WTC11 (cell line): Measurements from ENCODE around the gene PHACTR3. TPM values are rescaled to one million over a fixed set of nuclear protein-coding genes. Genes with fewer than 3 reads are reported as not detected.

ENCODE experiments used
- ATAC-seq: fragments of 200-7000 bp; cut with Tn5 transposase; 2 replicates; pipeline ENCODE4 v1.10.0; 2021; ENCODE audit warnings: mild to moderate bottlenecking, moderate library complexity
- CTCF ChIA-PET: fragments of 300-600 bp; sonication (Branson Sonifier 250); formaldehyde crosslinking; loops from one replicate; lab custom pipeline; 2021; ENCODE audit warnings: antibody characterized with exemption; lab: Charles Lee
- POLR2A ChIA-PET: fragments of 350-600 bp; sonication (Branson Sonifier 250); formaldehyde crosslinking; loops from one replicate; lab custom pipeline; 2021; ENCODE audit warnings: antibody characterized with exemption; lab: Charles Lee
- DNase-seq: peaks from one replicate; pipeline ENCODE4 v3.0.0; 2021; ENCODE audit warnings: low spot score
- H3K27ac Mint-ChIP-seq: 2 replicates; pipeline ENCODE4 v1.8.0; 2021; ENCODE audit warnings: mixed read lengths
- H3K27me3 Mint-ChIP-seq: 2 replicates; pipeline ENCODE4 v1.8.0; 2021; ENCODE audit warnings: low read depth, mild to moderate bottlenecking, moderate library complexity, mixed read lengths
- H3K36me3 Mint-ChIP-seq: 2 replicates; pipeline ENCODE4 v1.8.0; 2021; ENCODE audit warnings: mixed read lengths
- H3K4me1 Mint-ChIP-seq: 2 replicates; pipeline ENCODE4 v1.8.0; 2022; ENCODE audit warnings: mixed read lengths
- H3K4me3 Mint-ChIP-seq: 2 replicates; pipeline ENCODE4 v1.8.0; 2021; ENCODE audit warnings: mild to moderate bottlenecking, moderate library complexity, mixed read lengths
- H3K9me3 Mint-ChIP-seq: 2 replicates; pipeline ENCODE4 v1.8.0; 2021; ENCODE audit warnings: mixed read lengths
- HMGA2 ChIP-seq: fragments of 250-450 bp; sonication (Bioruptor Pico); IDR thresholded peaks from 2 replicates; pipeline ENCODE4 v1.4.0; 2021; ENCODE audit warnings: mild to moderate bottlenecking, moderate library complexity
- MYBL2 ChIP-seq: sonication (generic); formaldehyde crosslinking; IDR thresholded peaks from 2 replicates; pipeline ENCODE4 v1.8.1; 2023; ENCODE audit warnings: mild to moderate bottlenecking, moderate library complexity, missing genetic modification reagents
- NFYB ChIP-seq: sonication (generic); formaldehyde crosslinking; conservative IDR thresholded peaks from 2 replicates; pipeline ENCODE4 v1.8.0; 2022; ENCODE audit warnings: low read depth, missing genetic modification reagents
- OVOL2 ChIP-seq: fragments of 250-450 bp; sonication (Bioruptor Pico); IDR thresholded peaks from 2 replicates; pipeline ENCODE4 v1.9.0; 2021; ENCODE audit warnings: mild to moderate bottlenecking, borderline replicate concordance
- SP1 ChIP-seq: sonication (generic); formaldehyde crosslinking; conservative IDR thresholded peaks from 2 replicates; pipeline ENCODE4 v1.8.1; 2022; ENCODE audit warnings: missing genetic modification reagents
- TEAD4 ChIP-seq: sonication (generic); formaldehyde crosslinking; IDR thresholded peaks from 2 replicates; pipeline ENCODE4 v1.8.0; 2022; ENCODE audit warnings: mild to moderate bottlenecking, missing genetic modification reagents
- ZNF121 ChIP-seq: sonication (generic); formaldehyde crosslinking; IDR thresholded peaks from 2 replicates; pipeline ENCODE4 v1.8.0; 2023; ENCODE audit warnings: missing genetic modification reagents
- ZNF219 ChIP-seq: sonication (generic); formaldehyde crosslinking; IDR thresholded peaks from 2 replicates; pipeline ENCODE4 v1.8.0; 2023; ENCODE audit warnings: missing genetic modification reagents, mild to moderate bottlenecking, borderline replicate concordance
- ZNF263 ChIP-seq: sonication (generic); formaldehyde crosslinking; IDR thresholded peaks from 2 replicates; pipeline ENCODE4 v1.8.1; 2022; ENCODE audit warnings: low read depth, mild to moderate bottlenecking, moderate library complexity, missing genetic modification reagents
- ZNF396 ChIP-seq: fragments of 250-450 bp; sonication (Bioruptor Pico); IDR thresholded peaks from 2 replicates; pipeline ENCODE4 v1.8.0; 2021; ENCODE audit warnings: mild to moderate bottlenecking, moderate library complexity, borderline replicate concordance
- ZNF671 ChIP-seq: fragments of 250-450 bp; sonication (Bioruptor Pico); IDR thresholded peaks from 2 replicates; pipeline ENCODE4 v1.8.0; 2021; ENCODE audit warnings: mild to moderate bottlenecking
- total RNA-seq: library from RNA; stranded (reverse); gene quantifications from 3 replicates; pipeline ENCODE4 v1.2.3, GENCODE V29; 2021
- TF ChIP-seq, protein P1 (sequence below): fragments of 250-450 bp; sonication (Bioruptor Pico); IDR thresholded peaks from 2 replicates; pipeline ENCODE4 v1.8.0; 2021; ENCODE audit warnings: mild to moderate bottlenecking
- TF ChIP-seq, protein P2 (sequence below): sonication (generic); formaldehyde crosslinking; IDR thresholded peaks from 2 replicates; pipeline ENCODE4 v1.8.0; 2022; ENCODE audit warnings: mild to moderate bottlenecking, missing genetic modification reagents
- TF ChIP-seq, protein P3 (sequence below): sonication (generic); formaldehyde crosslinking; IDR thresholded peaks from 2 replicates; pipeline ENCODE4 v1.8.0; 2022; ENCODE audit warnings: mild to moderate bottlenecking, missing genetic modification reagents
- TF ChIP-seq, protein P4 (sequence below): fragments of 250-450 bp; sonication (Bioruptor Pico); IDR thresholded peaks from 2 replicates; pipeline ENCODE4 v1.9.0; 2021; ENCODE audit warnings: moderate library complexity, mild to moderate bottlenecking, inconsistent platforms, borderline replicate concordance
- TF ChIP-seq, protein P5 (sequence below): fragments of 200-600 bp; IDR thresholded peaks from 2 replicates; pipeline ENCODE4 v1.8.0; 2022; ENCODE audit warnings: antibody characterized with exemption
- TF ChIP-seq, protein P6 (sequence below): sonication (generic); formaldehyde crosslinking; IDR thresholded peaks from 2 replicates; pipeline ENCODE4 v1.8.0; 2022; ENCODE audit warnings: mild to moderate bottlenecking, missing genetic modification reagents
- TF ChIP-seq, protein P7 (sequence below): fragments of 250-450 bp; sonication (Bioruptor Pico); IDR thresholded peaks from 2 replicates; pipeline ENCODE4 v1.9.0; 2021; ENCODE audit warnings: mild to moderate bottlenecking
- TF ChIP-seq, protein P8 (sequence below): fragments of 250-450 bp; sonication (Bioruptor Pico); IDR thresholded peaks from 2 replicates; pipeline ENCODE4 v2.1.2; 2022; ENCODE audit warnings: mild to moderate bottlenecking, moderate library complexity
- TF ChIP-seq, protein P9 (sequence below): sonication (generic); formaldehyde crosslinking; IDR thresholded peaks from 2 replicates; pipeline ENCODE4 v1.8.1; 2023; ENCODE audit warnings: mild to moderate bottlenecking, missing genetic modification reagents, borderline replicate concordance

PHACTR3 gene
- total RNA-seq, 1 experiment from 2014 or later = 0.28 TPM

DNA sequence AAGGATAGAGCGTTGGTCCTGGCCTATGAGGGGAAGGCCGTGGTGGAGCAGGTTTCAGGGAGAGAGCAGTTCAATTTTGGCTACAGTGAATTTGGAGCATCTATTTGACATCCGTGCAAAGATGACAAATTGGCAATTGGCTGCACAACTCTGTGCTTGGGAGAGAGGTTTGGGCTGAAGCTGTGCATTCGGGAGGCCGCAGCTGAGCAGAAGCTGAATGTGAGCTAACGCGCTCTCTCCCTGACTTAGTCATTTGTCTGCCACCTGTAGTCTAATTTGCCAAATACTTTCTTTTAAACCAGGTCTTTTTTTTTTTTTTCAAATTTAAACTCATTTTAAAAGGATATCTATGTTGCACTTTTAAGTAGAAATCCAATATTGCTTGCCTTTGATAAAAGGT lies 78.8 kb downstream of the PHACTR3 start:
- Mint-ChIP-seq H3K27me3 (peaks cover 27% of the 10 kb centered on the region), H3K4me1 (no peaks in the 10 kb centered on the region), H3K27ac (no peak overlapping the region), H3K36me3 (no peaks in the 10 kb centered on the region), H3K4me3 (no peak overlapping the region), H3K9me3 (peaks cover 5% of the 10 kb centered on the region)
- CTCF ChIA-PET = no interaction called here
- POLR2A ChIA-PET = no interaction called here
- DNase-seq = no peak
- no peak for ATAC-seq
- TF ChIP-seq, protein P1, sequence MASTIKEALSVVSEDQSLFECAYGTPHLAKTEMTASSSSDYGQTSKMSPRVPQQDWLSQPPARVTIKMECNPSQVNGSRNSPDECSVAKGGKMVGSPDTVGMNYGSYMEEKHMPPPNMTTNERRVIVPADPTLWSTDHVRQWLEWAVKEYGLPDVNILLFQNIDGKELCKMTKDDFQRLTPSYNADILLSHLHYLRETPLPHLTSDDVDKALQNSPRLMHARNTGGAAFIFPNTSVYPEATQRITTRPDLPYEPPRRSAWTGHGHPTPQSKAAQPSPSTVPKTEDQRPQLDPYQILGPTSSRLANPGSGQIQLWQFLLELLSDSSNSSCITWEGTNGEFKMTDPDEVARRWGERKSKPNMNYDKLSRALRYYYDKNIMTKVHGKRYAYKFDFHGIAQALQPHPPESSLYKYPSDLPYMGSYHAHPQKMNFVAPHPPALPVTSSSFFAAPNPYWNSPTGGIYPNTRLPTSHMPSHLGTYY (CRISPR knock-in tag) = no peak
- TF ChIP-seq, protein P2, sequence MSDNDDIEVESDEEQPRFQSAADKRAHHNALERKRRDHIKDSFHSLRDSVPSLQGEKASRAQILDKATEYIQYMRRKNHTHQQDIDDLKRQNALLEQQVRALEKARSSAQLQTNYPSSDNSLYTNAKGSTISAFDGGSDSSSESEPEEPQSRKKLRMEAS = no peak
- TF ChIP-seq, protein P3, sequence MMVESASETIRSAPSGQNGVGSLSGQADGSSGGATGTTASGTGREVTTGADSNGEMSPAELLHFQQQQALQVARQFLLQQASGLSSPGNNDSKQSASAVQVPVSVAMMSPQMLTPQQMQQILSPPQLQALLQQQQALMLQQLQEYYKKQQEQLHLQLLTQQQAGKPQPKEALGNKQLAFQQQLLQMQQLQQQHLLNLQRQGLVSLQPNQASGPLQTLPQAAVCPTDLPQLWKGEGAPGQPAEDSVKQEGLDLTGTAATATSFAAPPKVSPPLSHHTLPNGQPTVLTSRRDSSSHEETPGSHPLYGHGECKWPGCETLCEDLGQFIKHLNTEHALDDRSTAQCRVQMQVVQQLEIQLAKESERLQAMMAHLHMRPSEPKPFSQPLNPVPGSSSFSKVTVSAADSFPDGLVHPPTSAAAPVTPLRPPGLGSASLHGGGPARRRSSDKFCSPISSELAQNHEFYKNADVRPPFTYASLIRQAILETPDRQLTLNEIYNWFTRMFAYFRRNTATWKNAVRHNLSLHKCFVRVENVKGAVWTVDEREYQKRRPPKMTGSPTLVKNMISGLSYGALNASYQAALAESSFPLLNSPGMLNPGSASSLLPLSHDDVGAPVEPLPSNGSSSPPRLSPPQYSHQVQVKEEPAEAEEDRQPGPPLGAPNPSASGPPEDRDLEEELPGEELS (CRISPR knock-in tag) = no peak
- TF ChIP-seq NFYB (no peak), OVOL2 (CRISPR knock-in tag) (no peak), SP1 (CRISPR knock-in tag) (no peak), HMGA2 (CRISPR knock-in tag) (no peak), MYBL2 (CRISPR knock-in tag) (no peak), ZNF263 (CRISPR knock-in tag) (no peak), TEAD4 (CRISPR knock-in tag) (no peak)
- TF ChIP-seq, protein P4, sequence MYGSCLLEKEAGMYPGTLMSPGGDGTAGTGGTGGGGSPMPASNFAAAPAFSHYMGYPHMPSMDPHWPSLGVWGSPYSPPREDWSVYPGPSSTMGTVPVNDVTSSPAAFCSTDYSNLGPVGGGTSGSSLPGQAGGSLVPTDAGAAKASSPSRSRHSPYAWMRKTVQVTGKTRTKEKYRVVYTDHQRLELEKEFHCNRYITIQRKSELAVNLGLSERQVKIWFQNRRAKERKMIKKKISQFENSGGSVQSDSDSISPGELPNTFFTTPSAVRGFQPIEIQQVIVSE (CRISPR knock-in tag) = no peak
- TF ChIP-seq, protein P5, sequence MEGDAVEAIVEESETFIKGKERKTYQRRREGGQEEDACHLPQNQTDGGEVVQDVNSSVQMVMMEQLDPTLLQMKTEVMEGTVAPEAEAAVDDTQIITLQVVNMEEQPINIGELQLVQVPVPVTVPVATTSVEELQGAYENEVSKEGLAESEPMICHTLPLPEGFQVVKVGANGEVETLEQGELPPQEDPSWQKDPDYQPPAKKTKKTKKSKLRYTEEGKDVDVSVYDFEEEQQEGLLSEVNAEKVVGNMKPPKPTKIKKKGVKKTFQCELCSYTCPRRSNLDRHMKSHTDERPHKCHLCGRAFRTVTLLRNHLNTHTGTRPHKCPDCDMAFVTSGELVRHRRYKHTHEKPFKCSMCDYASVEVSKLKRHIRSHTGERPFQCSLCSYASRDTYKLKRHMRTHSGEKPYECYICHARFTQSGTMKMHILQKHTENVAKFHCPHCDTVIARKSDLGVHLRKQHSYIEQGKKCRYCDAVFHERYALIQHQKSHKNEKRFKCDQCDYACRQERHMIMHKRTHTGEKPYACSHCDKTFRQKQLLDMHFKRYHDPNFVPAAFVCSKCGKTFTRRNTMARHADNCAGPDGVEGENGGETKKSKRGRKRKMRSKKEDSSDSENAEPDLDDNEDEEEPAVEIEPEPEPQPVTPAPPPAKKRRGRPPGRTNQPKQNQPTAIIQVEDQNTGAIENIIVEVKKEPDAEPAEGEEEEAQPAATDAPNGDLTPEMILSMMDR = no peak
- TF ChIP-seq, protein P6, sequence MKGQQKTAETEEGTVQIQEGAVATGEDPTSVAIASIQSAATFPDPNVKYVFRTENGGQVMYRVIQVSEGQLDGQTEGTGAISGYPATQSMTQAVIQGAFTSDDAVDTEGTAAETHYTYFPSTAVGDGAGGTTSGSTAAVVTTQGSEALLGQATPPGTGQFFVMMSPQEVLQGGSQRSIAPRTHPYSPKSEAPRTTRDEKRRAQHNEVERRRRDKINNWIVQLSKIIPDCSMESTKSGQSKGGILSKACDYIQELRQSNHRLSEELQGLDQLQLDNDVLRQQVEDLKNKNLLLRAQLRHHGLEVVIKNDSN (CRISPR knock-in tag) = no peak

DNA sequence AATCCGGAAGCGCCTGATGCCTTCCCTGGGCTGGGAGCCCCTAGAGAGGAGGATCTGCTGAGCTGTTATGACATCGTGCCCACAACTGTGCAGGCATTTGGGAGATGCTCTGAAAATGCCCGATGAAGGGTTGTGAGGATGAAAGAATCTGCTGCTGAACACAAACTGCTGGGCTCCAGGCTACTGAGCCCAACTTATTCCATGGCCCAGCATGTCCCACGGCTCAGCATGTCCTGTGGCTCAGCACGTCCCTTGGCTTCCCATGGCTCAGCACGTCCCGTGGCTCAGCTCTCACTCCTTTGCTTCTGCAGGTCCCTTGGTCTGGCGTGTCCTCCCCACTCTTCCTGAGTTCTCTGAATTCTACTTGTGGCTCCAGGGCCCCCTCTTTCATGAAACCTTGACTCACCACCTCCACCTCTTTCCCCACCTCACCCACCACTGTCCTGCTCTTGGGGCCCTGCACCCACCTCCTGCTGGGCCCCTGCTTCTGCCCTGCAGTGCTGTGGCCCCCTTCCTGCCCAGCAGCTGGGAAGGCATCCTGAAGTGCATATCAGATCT lies 80.4 kb downstream of the PHACTR3 start:
- Mint-ChIP-seq H3K4me1 (no peaks in the 10 kb centered on the region), H3K27ac (no peak overlapping the region), H3K9me3 (peaks cover 9% of the 10 kb centered on the region), H3K27me3 (peaks cover 24% of the 10 kb centered on the region), H3K36me3 (no peaks in the 10 kb centered on the region), H3K4me3 (no peak overlapping the region)
- DNase-seq (no peak), ATAC-seq (no peak)
- ChIA-PET POLR2A (no interaction called here), CTCF (interaction anchor here (1.0 kb wide), 1 partner anchor 113 kb away, joined by 3 read pairs; no protein-coding TSS in a partner anchor)
- TF ChIP-seq, protein P5 = no peak
- TF ChIP-seq, protein P7, sequence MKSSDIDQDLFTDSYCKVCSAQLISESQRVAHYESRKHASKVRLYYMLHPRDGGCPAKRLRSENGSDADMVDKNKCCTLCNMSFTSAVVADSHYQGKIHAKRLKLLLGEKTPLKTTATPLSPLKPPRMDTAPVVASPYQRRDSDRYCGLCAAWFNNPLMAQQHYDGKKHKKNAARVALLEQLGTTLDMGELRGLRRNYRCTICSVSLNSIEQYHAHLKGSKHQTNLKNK (CRISPR knock-in tag) = no peak
- TF ChIP-seq ZNF219 (CRISPR knock-in tag) (no peak), ZNF396 (CRISPR knock-in tag) (no peak), ZNF121 (CRISPR knock-in tag) (no peak), ZNF671 (no peak)
- TF ChIP-seq, protein P8, sequence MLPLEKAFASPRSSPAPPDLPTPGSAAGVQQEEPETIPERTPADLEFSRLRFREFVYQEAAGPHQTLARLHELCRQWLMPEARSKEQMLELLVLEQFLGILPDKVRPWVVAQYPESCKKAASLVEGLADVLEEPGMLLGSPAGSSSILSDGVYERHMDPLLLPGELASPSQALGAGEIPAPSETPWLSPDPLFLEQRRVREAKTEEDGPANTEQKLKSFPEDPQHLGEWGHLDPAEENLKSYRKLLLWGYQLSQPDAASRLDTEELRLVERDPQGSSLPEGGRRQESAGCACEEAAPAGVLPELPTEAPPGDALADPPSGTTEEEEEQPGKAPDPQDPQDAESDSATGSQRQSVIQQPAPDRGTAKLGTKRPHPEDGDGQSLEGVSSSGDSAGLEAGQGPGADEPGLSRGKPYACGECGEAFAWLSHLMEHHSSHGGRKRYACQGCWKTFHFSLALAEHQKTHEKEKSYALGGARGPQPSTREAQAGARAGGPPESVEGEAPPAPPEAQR = no peak
- TF ChIP-seq, protein P9, sequence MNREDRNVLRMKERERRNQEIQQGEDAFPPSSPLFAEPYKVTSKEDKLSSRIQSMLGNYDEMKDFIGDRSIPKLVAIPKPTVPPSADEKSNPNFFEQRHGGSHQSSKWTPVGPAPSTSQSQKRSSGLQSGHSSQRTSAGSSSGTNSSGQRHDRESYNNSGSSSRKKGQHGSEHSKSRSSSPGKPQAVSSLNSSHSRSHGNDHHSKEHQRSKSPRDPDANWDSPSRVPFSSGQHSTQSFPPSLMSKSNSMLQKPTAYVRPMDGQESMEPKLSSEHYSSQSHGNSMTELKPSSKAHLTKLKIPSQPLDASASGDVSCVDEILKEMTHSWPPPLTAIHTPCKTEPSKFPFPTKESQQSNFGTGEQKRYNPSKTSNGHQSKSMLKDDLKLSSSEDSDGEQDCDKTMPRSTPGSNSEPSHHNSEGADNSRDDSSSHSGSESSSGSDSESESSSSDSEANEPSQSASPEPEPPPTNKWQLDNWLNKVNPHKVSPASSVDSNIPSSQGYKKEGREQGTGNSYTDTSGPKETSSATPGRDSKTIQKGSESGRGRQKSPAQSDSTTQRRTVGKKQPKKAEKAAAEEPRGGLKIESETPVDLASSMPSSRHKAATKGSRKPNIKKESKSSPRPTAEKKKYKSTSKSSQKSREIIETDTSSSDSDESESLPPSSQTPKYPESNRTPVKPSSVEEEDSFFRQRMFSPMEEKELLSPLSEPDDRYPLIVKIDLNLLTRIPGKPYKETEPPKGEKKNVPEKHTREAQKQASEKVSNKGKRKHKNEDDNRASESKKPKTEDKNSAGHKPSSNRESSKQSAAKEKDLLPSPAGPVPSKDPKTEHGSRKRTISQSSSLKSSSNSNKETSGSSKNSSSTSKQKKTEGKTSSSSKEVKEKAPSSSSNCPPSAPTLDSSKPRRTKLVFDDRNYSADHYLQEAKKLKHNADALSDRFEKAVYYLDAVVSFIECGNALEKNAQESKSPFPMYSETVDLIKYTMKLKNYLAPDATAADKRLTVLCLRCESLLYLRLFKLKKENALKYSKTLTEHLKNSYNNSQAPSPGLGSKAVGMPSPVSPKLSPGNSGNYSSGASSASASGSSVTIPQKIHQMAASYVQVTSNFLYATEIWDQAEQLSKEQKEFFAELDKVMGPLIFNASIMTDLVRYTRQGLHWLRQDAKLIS (CRISPR knock-in tag) = no peak
